Smooth muscle cell of the brain vasculature (primary cell): ENCODE measurements around the gene DTX2.
A peak's percentile ranks its signal among the peaks of the same experiment; 100 is the strongest.
"Not testable (repeated sequence)": the region's sequence is repeated elsewhere in the genome, so short reads cannot be mapped to it uniquely, and the experiment has no call there.

Experiments used
- DNase-seq: peaks from one replicate; pipeline ENCODE4 v3.0.0-alpha.2; 2012; ENCODE audit warnings: low read depth, low spot score

DTX2 gene

GRCh38 chr7:76443846-76444245 lies 17.7 kb upstream of the DTX2 start:
- not testable (repeated sequence) for DNase-seq

- peak; percentile 57 for DNase-seq
These were observed 15.9 kb upstream of the DTX2 start for GRCh38 chr7:76445577-76446008.

GRCh38 chr7:76457017-76457416 lies 4.5 kb upstream of the DTX2 start:
- DNase-seq, result not testable (repeated sequence)

- not testable (repeated sequence) for DNase-seq
These were observed 3.0 kb upstream of the DTX2 start for GRCh38 chr7:76458504-76458903.

GRCh38 chr7:76460767-76461166 lies 742 bp upstream of the DTX2 start:
- DNase-seq, result not testable (repeated sequence)

- not testable (repeated sequence) for DNase-seq
These were observed 868 bp downstream of the DTX2 start for GRCh38 chr7:76462271-76462882.

- not testable (repeated sequence) for DNase-seq
These were observed 3.5 kb downstream of the DTX2 start for GRCh38 chr7:76464959-76465358.

- DNase-seq, result not testable (repeated sequence)
These were observed 4.4 kb downstream of the DTX2 start for GRCh38 chr7:76465950-76466349.

GRCh38 chr7:76467743-76468404 lies 6.4 kb downstream of the DTX2 start:
- DNase-seq, result not testable (repeated sequence)

GRCh38 chr7:76471556-76472221 lies 10.2 kb downstream of the DTX2 start:
- DNase-seq, result not testable (repeated sequence)

- not testable (repeated sequence) for DNase-seq
These were observed 11.6 kb downstream of the DTX2 start for GRCh38 chr7:76473097-76473496.

- not testable (repeated sequence) for DNase-seq
These were observed 14.8 kb downstream of the DTX2 start for GRCh38 chr7:76476280-76476679.

GRCh38 chr7:76476742-76477474 lies 15.4 kb downstream of the DTX2 start:
- DNase-seq, result not testable (repeated sequence)

- not testable (repeated sequence) for DNase-seq
These were observed 18.1 kb downstream of the DTX2 start for GRCh38 chr7:76479628-76480027.

GRCh38 chr7:76480403-76481253 lies 19.1 kb downstream of the DTX2 start:
- DNase-seq, result peak; percentile 56

GRCh38 chr7:76482660-76483059 lies 21.2 kb downstream of the DTX2 start:
- DNase-seq, result not testable (repeated sequence)

GRCh38 chr7:76483081-76483480 lies 21.6 kb downstream of the DTX2 start:
- DNase-seq, result not testable (repeated sequence)

- not testable (repeated sequence) for DNase-seq
These were observed 22.9 kb downstream of the DTX2 start for GRCh38 chr7:76484456-76484855.

GRCh38 chr7:76485822-76486610 lies 24.5 kb downstream of the DTX2 start:
- DNase-seq, result not testable (repeated sequence)

- not testable (repeated sequence) for DNase-seq
These were observed 25.1 kb downstream of the DTX2 start for GRCh38 chr7:76486618-76487017.
